GM19099 (cell line): ENCODE measurements around the gene HOXD12.

Experiments
- POLR2A ChIP-seq: IDR thresholded peaks from 3 replicates; pipeline ENCODE4 v1.6.1; 2011; ENCODE audit warnings: low read depth; ENCODE audit not compliant: insufficient read length; ENCODE audit errors: extremely low read depth

HOXD12 gene

GRCh38 chr2:176078541-176079284 is 20.9 kb upstream of the HOXD12 start:
- TF ChIP-seq POLR2A: no peak

DNA sequence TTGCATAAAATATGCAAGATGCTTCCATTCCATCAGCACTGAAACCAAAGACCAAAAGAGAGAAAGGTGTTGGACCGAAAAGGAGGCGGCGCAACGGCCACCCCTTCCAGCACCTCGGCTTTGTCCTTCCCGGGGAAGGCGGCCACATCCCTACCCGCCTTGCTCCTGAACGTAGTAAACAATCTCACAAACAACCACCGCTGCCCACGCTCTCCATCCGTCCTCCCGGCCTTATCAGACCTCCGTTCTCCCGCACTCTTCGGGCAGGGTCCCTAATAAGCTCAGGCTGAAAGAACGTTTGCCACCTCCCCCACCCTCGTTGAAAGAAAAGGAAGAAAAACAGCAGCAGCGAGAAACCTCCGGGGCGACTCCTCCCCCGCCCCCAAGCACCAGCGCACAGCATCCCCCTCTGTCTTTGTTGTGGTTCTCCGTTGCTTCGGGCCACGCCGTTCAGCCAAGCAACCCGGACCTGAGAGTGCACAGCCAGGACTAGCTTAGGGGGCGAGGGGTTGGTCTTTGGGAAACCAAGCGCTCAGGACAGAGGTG is 20.2 kb upstream of the HOXD12 start:
- TF ChIP-seq POLR2A: no peak

- TF ChIP-seq POLR2A: no peak
Observed at GRCh38 chr2:176079831-176080539, 19.6 kb upstream of the HOXD12 start.

DNA sequence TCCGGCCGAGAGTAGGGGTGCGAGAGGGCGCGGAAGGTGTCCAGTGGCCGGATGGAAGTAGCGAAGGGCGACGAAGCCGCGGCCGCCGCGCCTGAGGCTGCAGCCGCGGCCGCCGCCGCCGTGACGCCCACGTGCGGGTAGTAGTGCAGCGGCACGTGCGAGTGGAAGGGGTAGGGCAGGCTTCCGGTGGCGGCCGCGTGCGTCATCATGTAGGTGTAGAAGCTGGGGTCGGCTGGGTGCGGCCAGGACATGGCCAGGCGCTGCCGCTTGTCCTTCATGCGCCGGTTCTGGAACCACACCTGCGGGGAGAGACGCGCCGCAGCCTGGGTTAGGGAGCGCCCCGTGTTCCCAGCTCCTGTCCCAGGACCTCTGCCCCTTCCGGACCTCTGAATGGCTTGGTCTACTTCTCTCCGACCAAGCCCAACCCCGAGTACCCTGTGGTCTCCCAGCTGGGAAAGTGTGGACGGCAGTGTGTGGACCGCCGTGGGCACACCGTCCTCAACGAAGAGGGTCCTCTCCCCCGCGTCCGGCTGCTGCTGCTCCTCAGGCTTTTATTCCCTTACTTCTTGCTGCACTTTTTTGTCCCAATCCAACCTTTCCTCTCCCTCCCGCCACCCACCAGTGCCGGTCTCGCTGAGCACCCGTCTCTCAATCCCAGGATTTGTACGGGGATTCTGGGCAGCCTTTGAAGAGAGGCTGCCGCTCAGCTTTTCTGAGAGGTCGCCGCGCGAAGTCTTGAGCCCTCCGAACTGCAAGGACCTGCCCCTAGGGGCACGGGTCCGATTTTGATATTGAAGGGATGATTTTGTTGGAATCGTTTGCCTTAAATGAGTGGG is 18.8 kb upstream of the HOXD12 start:
- TF ChIP-seq POLR2A: no peak

GRCh38 chr2:176081376-176081836 is 18.2 kb upstream of the HOXD12 start:
- TF ChIP-seq POLR2A: no peak

GRCh38 chr2:176081837-176082524 is 17.6 kb upstream of the HOXD12 start:
- TF ChIP-seq POLR2A: no peak

DNA sequence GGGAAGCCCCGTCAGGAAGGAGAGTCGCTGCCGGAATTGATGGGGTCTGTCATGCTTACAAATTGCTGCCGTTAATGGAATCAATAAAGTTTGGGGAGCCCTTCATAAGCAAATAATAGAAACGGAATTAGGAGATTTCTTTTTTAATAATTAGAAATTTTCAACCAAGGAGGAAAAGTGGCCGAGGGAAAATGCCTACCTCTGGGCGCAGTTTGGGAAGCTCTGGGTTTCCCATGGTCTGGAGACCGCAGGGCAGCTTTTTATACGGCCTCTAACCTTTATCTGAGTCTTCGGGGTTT is 17.1 kb upstream of the HOXD12 start:
- TF ChIP-seq POLR2A: no peak

DNA sequence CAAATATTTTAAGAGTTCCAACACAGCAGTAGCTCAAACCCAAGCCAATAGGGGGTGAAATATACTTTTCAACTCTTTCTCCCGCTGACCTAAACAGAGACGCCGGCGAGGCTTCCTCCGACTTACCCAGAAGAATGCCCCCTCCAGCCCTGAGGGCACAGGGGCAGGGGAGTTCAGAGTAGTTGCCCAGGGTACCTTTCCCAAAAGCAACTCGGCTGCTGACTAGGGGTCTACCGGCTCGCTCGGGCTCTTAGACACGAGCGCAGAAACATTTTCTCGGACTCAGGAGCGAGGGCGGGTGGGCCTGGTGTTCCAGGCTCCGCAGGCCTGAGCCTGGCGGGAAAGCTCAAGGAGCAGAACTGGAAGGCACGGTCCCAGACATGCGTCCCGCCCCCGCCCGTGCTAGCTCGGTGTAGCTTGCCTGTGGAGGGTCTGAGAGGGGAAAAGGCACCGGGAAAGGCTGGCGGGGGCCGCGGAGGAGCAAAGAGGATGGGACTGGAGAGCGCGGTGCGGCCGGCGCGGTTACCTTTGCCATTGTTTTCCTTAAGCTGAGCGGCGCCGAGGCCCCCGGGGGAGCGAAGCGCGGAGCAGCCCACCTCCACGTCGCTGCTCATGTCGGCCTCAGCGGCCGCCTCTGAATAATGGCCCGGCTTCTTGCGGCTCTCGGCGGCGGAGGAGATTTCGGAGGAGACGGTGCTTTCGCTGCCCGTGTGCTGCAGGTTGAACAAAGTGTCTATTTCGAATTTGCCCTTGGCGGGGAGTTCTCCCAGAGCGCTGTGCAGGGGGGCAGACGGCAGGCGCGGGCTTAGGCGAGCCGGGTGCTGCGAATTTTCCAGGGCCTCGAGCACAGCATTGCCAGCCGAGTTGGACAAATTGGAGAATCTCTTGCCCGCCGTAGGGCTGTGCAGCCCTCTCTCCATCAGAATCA is 16.5 kb upstream of the HOXD12 start:
- no peak for TF ChIP-seq POLR2A

DNA sequence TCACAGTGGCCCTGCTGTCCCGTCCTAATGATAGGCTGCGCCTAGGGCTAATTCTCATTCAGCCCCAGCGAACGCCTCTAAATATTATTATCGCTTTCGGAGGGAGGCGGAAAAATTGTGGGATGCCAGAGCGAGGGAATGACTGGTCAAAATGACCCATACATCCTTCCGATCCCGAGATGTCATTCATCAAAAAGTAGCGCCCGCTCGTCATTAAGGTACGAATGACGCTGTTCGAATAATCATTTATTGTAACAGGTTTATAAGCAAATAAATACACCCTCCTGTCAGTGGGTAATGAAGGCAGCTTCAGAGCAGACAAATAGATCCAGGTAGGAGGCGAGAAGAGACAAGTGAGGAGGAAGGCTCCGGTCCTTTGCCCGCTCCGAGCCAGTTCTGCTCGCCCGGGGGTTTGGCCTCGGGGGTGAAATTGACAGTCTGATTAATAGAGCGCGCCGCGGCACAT is 15.8 kb upstream of the HOXD12 start, which contains the start of gene EVX2:
EVX2 (minus strand) TSS at position 167 of the 466 bp plus-strand sequence. CDS start 186 bp downstream, outside the sequence.
- TF ChIP-seq POLR2A: no peak

- no peak for TF ChIP-seq POLR2A
Observed at GRCh38 chr2:176084611-176085119, 14.9 kb upstream of the HOXD12 start.

DNA sequence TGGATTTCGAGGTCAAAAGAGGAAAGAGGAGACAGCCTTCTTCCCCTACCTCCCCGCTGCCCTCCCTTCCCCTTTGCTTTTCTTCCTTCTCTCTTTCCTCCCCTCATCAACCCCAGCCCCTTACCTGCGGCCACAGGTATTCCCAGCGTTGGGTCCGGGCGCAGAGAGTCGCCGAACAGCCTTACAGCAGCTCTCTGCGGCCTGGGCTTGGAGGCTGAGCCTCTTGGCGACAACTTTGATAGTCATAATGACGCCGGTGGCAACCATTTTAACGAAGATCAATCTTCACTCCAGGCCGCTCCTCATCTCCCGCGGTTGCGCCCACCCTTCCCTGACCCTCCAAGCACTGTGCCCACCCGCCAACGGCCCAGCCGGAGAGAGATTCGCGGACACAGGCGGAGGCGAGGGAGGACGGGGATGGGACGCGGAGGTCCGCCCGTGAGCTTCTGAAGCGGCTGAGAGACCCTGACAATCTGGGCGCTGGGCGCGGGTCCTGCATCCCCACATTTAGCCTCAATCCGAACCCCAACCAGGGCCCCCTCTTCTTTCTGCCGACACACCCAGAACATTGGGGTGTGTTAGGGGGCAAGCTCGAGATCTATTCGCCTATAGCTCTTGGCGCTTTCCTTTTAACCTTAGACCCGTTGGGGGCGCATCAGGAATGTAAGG is 14.3 kb upstream of the HOXD12 start:
- TF ChIP-seq POLR2A: no peak

DNA sequence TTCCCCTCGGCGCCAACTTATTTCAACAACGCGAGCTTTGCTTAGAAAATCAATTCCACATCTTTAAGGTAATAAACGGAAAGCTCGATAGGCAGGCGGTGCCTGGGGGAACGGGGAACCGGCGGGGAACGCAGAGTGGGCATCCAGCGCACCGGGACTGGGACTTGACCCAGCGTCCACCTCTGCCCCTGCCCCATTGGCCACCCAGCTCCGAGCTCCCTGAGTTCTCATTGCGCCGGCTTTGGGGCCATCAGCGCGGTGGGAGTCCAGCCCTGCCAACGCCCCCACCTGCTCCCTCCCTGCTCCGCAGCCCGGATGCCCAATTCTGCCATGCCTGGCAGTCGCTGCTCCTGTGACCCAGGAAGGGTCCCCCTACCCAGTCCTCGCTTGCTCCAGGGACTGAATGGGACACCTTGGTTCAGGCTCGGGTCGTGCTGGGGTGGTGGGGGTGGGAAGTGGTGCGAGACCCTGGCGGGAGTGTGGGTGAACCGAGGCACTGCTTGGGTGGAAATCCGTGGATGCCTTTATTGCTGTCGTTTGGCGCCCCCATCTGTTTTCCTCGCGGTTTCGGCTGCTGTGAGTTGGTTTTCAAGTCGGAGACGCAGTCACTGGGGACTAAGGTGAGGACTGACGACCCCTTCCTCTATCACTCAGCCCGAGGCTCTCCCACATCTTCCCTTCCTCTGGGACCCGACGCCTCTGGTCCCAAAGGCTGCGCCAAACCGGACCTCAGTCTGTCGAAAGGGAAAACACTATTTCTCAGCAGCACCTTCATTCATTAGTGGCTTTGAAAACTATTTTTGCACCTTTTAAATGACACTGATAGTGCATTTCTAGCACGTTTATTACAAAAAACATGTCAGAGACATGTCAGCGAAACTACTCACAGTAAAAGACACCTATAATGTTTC is 13.5 kb upstream of the HOXD12 start:
- TF ChIP-seq POLR2A: no peak
